AG09309 (cell line): Measurements from ENCODE around the gene CRTC3.
"Not testable (repeated sequence)": the region's sequence is repeated elsewhere in the genome, so short reads cannot be mapped to it uniquely, and the experiment has no call there.

Experiments used
- DNase-seq: peaks from one replicate; pipeline ENCODE4 v3.0.0-alpha.2; 2010; ENCODE audit warnings: low read depth
- H3K4me3 ChIP-seq: 2 replicates; pipeline ENCODE4 v1.5.1; 2011; ENCODE audit warnings: mild to moderate bottlenecking, low read depth, low read length, moderate library complexity; ENCODE audit not compliant: control insufficient read depth
- CTCF ChIP-seq: IDR thresholded peaks from 2 replicates; pipeline ENCODE4 v1.5.1; 2011; ENCODE audit warnings: mild to moderate bottlenecking, low read depth, low read length, inconsistent platforms; ENCODE audit not compliant: insufficient read depth, control insufficient read depth; ENCODE audit errors: missing control alignments

CRTC3 gene

GRCh38 chr15:90650117-90650955 is 120.6 kb downstream of the CRTC3 start:
- TF ChIP-seq CTCF, result no peak
- no peak overlapping the region for H3K4me3 ChIP-seq
- no peak for DNase-seq

- DNase-seq, result no peak
- no peak for TF ChIP-seq CTCF
- no peak overlapping the region for H3K4me3 ChIP-seq
Measured at GRCh38 chr15:90650956-90651689, 121.4 kb downstream of the CRTC3 start.

- DNase-seq, result no peak
- no peak overlapping the region for H3K4me3 ChIP-seq
- TF ChIP-seq CTCF, result no peak
Measured at GRCh38 chr15:90654233-90655136, 124.8 kb downstream of the CRTC3 start.

GRCh38 chr15:90657520-90658172 is 127.9 kb downstream of the CRTC3 start:
- DNase-seq, H3K4me3 ChIP-seq: not testable (repeated sequence)

GRCh38 chr15:90659481-90659880 is 129.8 kb downstream of the CRTC3 start:
- TF ChIP-seq CTCF, result no peak
- DNase-seq, result no peak
- H3K4me3 ChIP-seq, result no peak overlapping the region

- peak overlapping the region; percentile 20; the same call in 1 of the 2 replicates for H3K4me3 ChIP-seq
- TF ChIP-seq CTCF, result no peak
- peak; percentile 67 for DNase-seq
Measured at GRCh38 chr15:90660195-90660998, 130.7 kb downstream of the CRTC3 start.

GRCh38 chr15:90660999-90661330 is 131.2 kb downstream of the CRTC3 start:
- DNase-seq, result not testable (repeated sequence)
- H3K4me3 ChIP-seq, result peak overlapping the region; percentile 20; the same call in 1 of the 2 replicates

GRCh38 chr15:90664081-90664461 is 134.3 kb downstream of the CRTC3 start:
- not testable (repeated sequence) for DNase-seq, H3K4me3 ChIP-seq
